Fibroblast of villous mesenchyme (primary cell): Measurements from ENCODE around the gene PAQR4. TPM values are rescaled to one million over a fixed set of nuclear protein-coding genes. Genes with fewer than 3 reads are reported as not detected.

Source experiments
- DNase-seq: peaks from one replicate; pipeline ENCODE4 v3.0.0-alpha.2; 2010; ENCODE audit warnings: low read depth
- H3K4me3 ChIP-seq: 2 replicates; pipeline ENCODE4 v1.5.1; 2011; ENCODE audit warnings: low read depth, mild to moderate bottlenecking, low read length
- CTCF ChIP-seq: IDR thresholded peaks from 2 replicates; pipeline ENCODE4 v1.5.1; 2012; ENCODE audit warnings: low read depth, mild to moderate bottlenecking, low read length; ENCODE audit not compliant: insufficient read depth
- total RNA-seq: library from RNA; depleted of rRNA; stranded (reverse); fragments of >200 nt; gene quantifications from 2 replicates; pipeline ENCODE4 v1.2.3, GENCODE V29; 2012

Gene PAQR4
- total RNA-seq, 1 donor, result 4.3 TPM

DNA sequence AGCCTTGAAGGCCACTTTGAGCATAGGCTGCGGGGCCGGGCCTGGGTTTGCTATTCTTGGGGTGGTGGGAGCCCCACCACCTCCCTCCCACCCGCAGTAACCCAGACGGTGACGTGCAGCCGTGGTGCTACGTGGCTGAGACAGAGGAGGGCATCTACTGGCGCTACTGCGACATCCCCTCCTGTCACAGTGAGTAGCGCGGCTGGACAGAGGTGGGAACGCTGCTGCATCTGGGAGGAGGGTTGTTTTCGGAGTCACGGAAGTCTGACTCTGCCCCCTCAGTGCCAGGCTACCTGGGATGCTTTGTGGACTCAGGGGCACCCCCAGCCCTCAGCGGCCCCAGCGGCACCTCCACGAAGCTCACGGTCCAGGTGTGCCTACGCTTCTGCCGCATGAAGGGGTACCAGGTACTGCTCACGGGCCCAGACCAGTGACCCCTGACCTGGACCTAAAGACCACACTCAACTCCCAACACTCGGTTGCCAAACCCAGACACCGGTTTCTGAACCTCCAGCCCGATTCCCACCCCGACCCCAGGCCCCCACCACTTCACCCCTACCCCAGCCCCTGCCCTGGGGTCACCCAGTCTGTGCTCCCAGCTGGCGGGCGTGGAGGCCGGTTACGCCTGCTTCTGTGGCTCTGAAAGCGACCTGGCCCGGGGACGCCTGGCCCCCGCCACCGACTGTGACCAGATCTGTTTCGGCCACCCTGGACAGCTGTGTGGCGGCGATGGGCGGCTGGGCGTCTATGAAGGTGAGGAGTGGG lies 2.9 kb upstream of the PAQR4 start:
- no peak for DNase-seq
- no peak overlapping the region for H3K4me3 ChIP-seq
- no peak for TF ChIP-seq CTCF

- no peak for DNase-seq
- H3K4me3 ChIP-seq, result no peak overlapping the region
- TF ChIP-seq CTCF, result no peak
Observed at GRCh38 chr16:2966808-2967191, 2.3 kb upstream of the PAQR4 start.

GRCh38 chr16:2967211-2967631 lies 1.9 kb upstream of the PAQR4 start:
- no peak overlapping the region for H3K4me3 ChIP-seq
- no peak for TF ChIP-seq CTCF
- DNase-seq, result no peak

DNA sequence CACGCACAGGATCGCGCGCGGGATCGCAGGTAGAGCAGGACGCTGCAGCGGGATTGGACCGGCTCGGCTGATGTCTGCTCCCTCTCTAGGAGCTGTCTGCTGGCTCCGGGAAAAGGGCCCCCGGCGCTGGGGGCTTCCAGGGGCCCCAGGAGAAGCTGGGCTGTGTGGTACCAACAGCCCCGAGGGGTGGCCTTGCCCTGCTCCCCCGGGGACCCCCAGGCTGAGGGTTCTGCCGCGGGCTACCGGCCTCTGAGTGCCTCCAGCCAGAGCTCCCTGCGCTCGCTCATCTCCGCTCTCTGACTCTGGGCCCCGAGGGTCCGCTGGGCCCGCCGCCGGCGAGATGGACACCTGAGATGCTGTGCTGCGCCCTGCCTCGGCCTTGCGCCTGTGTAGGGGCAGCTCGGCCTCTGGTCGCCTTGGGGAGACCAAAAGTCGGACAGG lies 1.4 kb upstream of the PAQR4 start:
- TF ChIP-seq CTCF, result no peak
- no peak for DNase-seq
- H3K4me3 ChIP-seq, result no peak overlapping the region

GRCh38 chr16:2968368-2968737 lies 795 bp upstream of the PAQR4 start:
- no peak for DNase-seq
- TF ChIP-seq CTCF, result no peak
- peak overlapping the region; percentile 65 for H3K4me3 ChIP-seq

GRCh38 chr16:2969545-2970521 lies 685 bp downstream of the PAQR4 start:
- H3K4me3 ChIP-seq, result peak overlapping the region; percentile 62
- TF ChIP-seq CTCF, result peak; percentile 46
- DNase-seq, result peak; percentile 30
